Measurements from ENCODE around the gene PHTF2. TPM values are rescaled to one million over a fixed set of nuclear protein-coding genes. Genes with fewer than 3 reads are reported as not detected.

PHTF2 gene
- total and polyA plus RNA-seq, 3 donors from 2014 or later, result 13.9 to 35.3 (median 26.6) TPM

DNA sequence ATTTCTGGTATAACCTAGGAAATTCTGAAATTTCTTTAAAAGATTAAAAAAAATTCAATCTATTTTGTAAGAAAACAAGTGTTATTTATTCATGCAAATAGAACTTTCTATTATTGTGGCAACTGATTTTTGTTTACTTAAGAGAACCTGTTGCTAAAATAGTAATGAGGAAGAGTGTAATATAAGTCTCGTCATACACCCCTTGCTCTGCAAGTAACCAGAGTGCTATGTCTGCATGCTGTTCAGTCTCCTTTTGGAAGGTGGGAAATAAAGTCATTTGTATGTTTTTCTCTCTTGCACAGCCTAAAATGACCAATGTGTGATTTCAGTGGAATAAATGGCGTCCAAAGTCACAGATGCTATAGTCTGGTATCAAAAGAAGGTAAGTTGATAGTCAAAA is 41.3 kb downstream of the PHTF2 start:
- Histone ChIP-seq H3K36me3 (ENCODE audit: low read depth, missing control alignments) (no peaks in the 10 kb centered on the region), H3K4me3 (no peak overlapping the region), H3K27ac (no peak overlapping the region), H3K4me1 (no peaks in the 10 kb centered on the region), H3K27me3 (no peaks in the 10 kb centered on the region), H3K9me3 (no peaks in the 10 kb centered on the region)
- 82 to 88% methylated on average over 2 of the region's 2 CpGs for WGBS, 2 donors
- intact Hi-C loops (cut with DNase I; ENCODE audit: low total_unique reads), result no loop called here
- TF ChIP-seq POLR2A (IDR thresholded peaks at IDR 0.05), result no peak
- TF ChIP-seq, protein P1, sequence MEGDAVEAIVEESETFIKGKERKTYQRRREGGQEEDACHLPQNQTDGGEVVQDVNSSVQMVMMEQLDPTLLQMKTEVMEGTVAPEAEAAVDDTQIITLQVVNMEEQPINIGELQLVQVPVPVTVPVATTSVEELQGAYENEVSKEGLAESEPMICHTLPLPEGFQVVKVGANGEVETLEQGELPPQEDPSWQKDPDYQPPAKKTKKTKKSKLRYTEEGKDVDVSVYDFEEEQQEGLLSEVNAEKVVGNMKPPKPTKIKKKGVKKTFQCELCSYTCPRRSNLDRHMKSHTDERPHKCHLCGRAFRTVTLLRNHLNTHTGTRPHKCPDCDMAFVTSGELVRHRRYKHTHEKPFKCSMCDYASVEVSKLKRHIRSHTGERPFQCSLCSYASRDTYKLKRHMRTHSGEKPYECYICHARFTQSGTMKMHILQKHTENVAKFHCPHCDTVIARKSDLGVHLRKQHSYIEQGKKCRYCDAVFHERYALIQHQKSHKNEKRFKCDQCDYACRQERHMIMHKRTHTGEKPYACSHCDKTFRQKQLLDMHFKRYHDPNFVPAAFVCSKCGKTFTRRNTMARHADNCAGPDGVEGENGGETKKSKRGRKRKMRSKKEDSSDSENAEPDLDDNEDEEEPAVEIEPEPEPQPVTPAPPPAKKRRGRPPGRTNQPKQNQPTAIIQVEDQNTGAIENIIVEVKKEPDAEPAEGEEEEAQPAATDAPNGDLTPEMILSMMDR (IDR thresholded peaks at IDR 0.05), result no peak
- DNase-seq, result no peak

GRCh38 chr7:77843194-77843593 is 44.6 kb downstream of the PHTF2 start:
- Histone ChIP-seq H3K27me3 (no peaks in the 10 kb centered on the region), H3K36me3 (ENCODE audit: low read depth, missing control alignments) (no peaks in the 10 kb centered on the region), H3K4me3 (no peak overlapping the region), H3K4me1 (no peaks in the 10 kb centered on the region), H3K27ac (no peak overlapping the region), H3K9me3 (no peaks in the 10 kb centered on the region)
- intact Hi-C loops (cut with DNase I; ENCODE audit: low total_unique reads), result no loop called here
- TF ChIP-seq, protein P1 (IDR thresholded peaks at IDR 0.05), result no peak
- TF ChIP-seq POLR2A (IDR thresholded peaks at IDR 0.05), result no peak
- no peak for DNase-seq
- WGBS, 2 donors, result 75 to 76% methylated on average over 2 of the region's 2 CpGs

GRCh38 chr7:77846317-77847092 is 47.9 kb downstream of the PHTF2 start:
- Histone ChIP-seq H3K4me3 (no peak overlapping the region), H3K9me3 (no peaks in the 10 kb centered on the region), H3K27ac (no peak overlapping the region), H3K4me1 (no peaks in the 10 kb centered on the region), H3K36me3 (ENCODE audit: low read depth, missing control alignments) (no peaks in the 10 kb centered on the region), H3K27me3 (no peaks in the 10 kb centered on the region)
- intact Hi-C loops (cut with DNase I; ENCODE audit: low total_unique reads), result no loop called here
- no peak for DNase-seq
- TF ChIP-seq, protein P1 (IDR thresholded peaks at IDR 0.05), result no peak
- no peak for TF ChIP-seq POLR2A (IDR thresholded peaks at IDR 0.05)
- 88 to 93% methylated on average over 8 of the region's 8 CpGs for WGBS, 2 donors

DNA sequence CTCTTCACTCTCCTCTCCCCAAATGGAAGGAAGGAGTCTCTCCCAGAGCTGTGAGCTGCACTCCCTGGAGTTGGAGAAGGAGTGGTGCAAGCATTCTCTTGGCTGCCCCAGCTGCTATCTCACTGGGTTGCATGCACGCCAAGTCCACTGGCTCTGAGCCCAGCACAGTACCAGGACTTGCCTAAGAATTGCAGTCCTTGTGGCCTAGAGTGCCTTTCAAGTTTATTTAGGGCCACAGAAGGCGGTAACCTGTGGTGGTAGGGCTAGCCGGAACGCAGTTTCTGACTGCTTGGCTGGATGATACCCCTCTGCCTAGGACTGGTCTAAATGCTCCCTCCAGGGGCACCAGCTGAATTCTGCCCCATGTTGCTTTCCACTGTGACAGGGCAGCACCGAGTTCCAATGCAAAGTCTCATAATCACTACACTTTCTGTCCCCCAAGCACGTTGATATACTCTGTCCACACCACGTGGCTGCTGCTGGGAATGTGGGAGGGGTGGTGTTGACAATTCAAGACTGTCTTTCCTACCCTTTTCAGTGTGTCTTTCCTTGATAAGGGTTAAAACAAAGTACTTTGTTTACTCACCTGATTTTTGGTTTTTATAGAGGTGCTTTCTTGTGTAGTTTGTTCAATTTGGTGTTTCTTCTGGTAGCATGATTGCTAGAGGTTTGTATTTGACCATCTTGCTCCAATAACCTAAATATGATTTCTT is 57.0 kb downstream of the PHTF2 start:
- Histone ChIP-seq H3K4me3 (no peak overlapping the region), H3K27ac (no peak overlapping the region), H3K36me3 (ENCODE audit: low read depth, missing control alignments) (no peaks in the 10 kb centered on the region), H3K4me1 (no peaks in the 10 kb centered on the region), H3K27me3 (no peaks in the 10 kb centered on the region), H3K9me3 (no peaks in the 10 kb centered on the region)
- 88 to 94% methylated on average over 7 of the region's 7 CpGs for WGBS, 2 donors
- intact Hi-C loops (cut with DNase I; ENCODE audit: low total_unique reads), result no loop called here
- TF ChIP-seq, protein P1 (IDR thresholded peaks at IDR 0.05), result no peak
- no peak for TF ChIP-seq POLR2A (IDR thresholded peaks at IDR 0.05)
- DNase-seq, result peak; percentile 20

Data from testis (tissue), 3 donors.